Stomach smooth muscle (tissue), 2 donors: Measurements from ENCODE around the gene BET1L.
A peak's percentile ranks its signal among the peaks of the same experiment; 100 is the strongest.

Experiments
- H3K27ac ChIP-seq: one replicate; pipeline ENCODE4 v1.7.0; 2013; ENCODE audit warnings: mild to moderate bottlenecking, low read length, inconsistent platforms
- H3K27me3 ChIP-seq, 2 donors: one replicate each; pipeline ENCODE4 v1.7.0; 2013; ENCODE audit warnings: low read length in 2 of 2; ENCODE audit not compliant: insufficient read depth in 2 of 2, control insufficient read depth in 1 of 2
- H3K36me3 ChIP-seq, 2 donors: one replicate each; pipeline ENCODE4 v1.7.0; 2013; ENCODE audit warnings: low read length in 2 of 2; ENCODE audit not compliant: control insufficient read depth in 2 of 2, insufficient read depth in 2 of 2
- H3K4me1 ChIP-seq: one replicate; pipeline ENCODE4 v1.7.0; 2013; ENCODE audit warnings: low read length; ENCODE audit not compliant: control insufficient read depth, insufficient read depth
- H3K4me3 ChIP-seq, 2 donors: one replicate each; pipeline ENCODE4 v1.7.0; 2013; ENCODE audit warnings: low read length in 2 of 2
- H3K9ac ChIP-seq, 2 donors: one replicate each; pipeline ENCODE4 v1.7.0; 2013; ENCODE audit warnings: low read length in 2 of 2, mild to moderate bottlenecking in 1 of 2
- H3K9me3 ChIP-seq, 2 donors: one replicate each; pipeline ENCODE4 v1.7.0; 2013; ENCODE audit warnings: low read length in 2 of 2; ENCODE audit not compliant: control insufficient read depth in 2 of 2
- donor health status: healthy.
- donor health status: Pancreatic carcinoma.

BET1L gene

DNA sequence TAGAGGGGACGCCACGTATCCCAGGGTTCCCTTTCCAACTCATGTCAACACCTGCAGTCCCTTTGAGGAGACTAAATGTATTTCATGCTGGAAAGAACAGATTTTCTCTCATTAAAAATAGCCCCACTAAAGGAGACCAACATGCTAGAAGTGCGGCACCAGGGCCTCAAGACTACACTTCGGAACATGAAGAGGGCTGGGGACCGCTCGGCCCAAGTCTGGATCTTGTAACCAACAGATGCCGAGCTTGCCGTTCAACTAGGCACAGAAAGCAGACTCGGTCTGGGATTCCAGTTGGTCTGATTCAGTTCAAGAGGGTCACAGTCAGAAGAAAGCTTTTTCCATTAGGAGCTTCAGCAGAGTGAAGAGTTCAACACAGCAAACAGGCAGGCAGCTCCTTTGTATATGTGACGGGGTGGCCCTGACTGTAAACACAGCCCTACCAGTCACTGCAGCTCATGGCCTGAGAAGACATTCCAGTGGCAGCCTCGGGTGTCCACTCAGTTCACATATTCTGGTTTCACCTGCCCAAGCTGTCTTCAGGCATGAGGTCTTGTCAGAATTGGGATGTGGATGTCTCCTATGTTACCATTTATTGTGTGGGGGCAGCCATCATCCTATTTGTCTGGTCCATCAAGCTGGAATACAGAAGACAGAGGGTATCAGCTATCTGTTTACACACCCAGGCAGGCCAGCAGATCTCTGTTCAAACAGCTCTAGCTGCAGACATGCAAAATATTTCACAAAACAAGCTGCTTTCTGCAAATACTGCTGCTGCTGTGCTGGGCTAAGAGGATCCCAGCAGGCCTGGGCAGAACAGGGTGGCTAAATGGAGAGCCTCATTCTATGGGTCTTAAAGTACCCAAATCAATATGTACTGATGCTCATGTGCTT is 9.1 kb upstream of the BET1L start:
- H3K4me1 ChIP-seq = no peaks in the 10 kb centered on the region
- no peaks in the 10 kb centered on the region for H3K9me3 ChIP-seq
- H3K27ac ChIP-seq = no peak overlapping the region
- H3K9ac ChIP-seq = no peak overlapping the region
- H3K4me3 ChIP-seq = no peak overlapping the region
- H3K27me3 ChIP-seq = no peaks in the 10 kb centered on the region
- peaks cover 41 to 58% of the 10 kb centered on the region in 2 donors for H3K36me3 ChIP-seq

DNA sequence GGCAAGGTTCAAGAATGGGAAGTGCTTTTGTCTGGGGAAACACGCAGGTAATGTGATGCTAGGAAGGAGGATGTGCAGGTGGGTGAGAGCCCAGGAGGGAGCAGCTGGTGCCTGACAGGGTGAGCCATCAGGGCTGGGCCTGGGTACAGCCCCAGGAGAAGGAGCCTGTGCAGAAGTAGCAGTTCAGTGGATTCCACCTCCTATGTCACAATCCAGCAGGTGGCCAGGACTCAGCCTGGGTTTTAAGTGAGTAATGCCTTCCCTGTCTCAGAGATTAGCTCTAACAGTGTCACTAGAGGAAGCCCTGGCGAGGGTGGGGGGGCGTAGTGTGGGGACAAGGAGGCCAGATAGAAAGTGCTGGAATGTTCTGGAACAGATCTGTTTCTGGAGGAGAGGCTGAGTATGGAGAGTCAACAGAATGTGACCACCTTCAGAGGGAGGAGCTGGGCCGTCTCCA is 8.4 kb upstream of the BET1L start:
- Histone ChIP-seq H3K9me3 (no peaks in the 10 kb centered on the region), H3K9ac (no peak overlapping the region)

DNA sequence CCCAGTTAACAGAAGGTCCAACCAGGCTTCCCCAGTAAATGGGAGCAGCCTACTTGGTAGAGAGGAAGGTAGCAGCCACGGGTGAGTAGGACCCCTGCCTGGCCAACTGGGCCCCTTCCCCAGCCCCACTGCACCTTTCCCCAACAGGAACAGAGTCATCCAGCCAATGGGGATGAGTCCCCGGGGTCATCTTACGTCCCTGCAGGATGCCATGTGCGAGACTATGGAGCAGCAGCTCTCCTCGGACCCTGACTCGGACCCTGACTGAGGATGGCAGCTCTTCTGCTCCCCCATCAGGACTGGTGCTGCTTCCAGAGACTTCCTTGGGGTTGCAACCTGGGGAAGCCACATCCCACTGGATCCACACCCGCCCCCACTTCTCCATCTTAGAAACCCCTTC is 6.9 kb upstream of the BET1L start:
- no peaks in the 10 kb centered on the region for H3K27me3 ChIP-seq
- no peak overlapping the region for H3K4me3 ChIP-seq
- H3K36me3 ChIP-seq = peaks cover 48 to 76% of the 10 kb centered on the region in 2 donors
- H3K27ac ChIP-seq = no peak overlapping the region
- H3K9ac ChIP-seq = no peak overlapping the region
- H3K9me3 ChIP-seq = no peaks in the 10 kb centered on the region
- peaks cover 22% of the 10 kb centered on the region for H3K4me1 ChIP-seq

More for the DNA sequence above, 8.4 kb upstream of the BET1L start:
- Histone ChIP-seq H3K36me3 (peaks cover 48 to 65% of the 10 kb centered on the region in 2 donors), H3K27ac (no peak overlapping the region), H3K4me3 (no peak overlapping the region), H3K27me3 (no peaks in the 10 kb centered on the region), H3K4me1 (peaks cover 7% of the 10 kb centered on the region)

DNA sequence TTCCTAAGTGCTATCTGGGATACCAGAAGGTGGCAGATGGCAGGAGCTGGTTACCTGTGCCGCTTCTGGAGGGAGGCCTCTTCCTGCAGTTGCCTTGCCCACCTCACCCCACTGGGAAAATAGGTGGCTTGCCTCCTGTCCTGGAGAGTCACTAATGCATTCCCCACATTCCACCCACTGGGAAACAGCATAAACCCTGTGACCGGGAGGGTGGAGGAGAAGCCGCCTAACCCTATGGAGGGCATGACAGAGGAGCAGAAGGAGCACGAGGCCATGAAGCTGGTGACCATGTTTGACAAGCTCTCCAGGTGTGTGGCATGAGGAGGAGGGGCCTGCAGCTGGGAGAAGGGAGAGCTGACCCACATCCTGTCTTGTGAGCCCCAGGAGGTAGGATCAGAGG is 5.9 kb upstream of the BET1L start:
- Histone ChIP-seq H3K9me3 (no peaks in the 10 kb centered on the region), H3K9ac (no peak overlapping the region), H3K4me3 (no peak overlapping the region), H3K27me3 (no peaks in the 10 kb centered on the region), H3K36me3 (peaks cover 48 to 70% of the 10 kb centered on the region in 2 donors), H3K4me1 (peaks cover 26% of the 10 kb centered on the region), H3K27ac (no peak overlapping the region)

DNA sequence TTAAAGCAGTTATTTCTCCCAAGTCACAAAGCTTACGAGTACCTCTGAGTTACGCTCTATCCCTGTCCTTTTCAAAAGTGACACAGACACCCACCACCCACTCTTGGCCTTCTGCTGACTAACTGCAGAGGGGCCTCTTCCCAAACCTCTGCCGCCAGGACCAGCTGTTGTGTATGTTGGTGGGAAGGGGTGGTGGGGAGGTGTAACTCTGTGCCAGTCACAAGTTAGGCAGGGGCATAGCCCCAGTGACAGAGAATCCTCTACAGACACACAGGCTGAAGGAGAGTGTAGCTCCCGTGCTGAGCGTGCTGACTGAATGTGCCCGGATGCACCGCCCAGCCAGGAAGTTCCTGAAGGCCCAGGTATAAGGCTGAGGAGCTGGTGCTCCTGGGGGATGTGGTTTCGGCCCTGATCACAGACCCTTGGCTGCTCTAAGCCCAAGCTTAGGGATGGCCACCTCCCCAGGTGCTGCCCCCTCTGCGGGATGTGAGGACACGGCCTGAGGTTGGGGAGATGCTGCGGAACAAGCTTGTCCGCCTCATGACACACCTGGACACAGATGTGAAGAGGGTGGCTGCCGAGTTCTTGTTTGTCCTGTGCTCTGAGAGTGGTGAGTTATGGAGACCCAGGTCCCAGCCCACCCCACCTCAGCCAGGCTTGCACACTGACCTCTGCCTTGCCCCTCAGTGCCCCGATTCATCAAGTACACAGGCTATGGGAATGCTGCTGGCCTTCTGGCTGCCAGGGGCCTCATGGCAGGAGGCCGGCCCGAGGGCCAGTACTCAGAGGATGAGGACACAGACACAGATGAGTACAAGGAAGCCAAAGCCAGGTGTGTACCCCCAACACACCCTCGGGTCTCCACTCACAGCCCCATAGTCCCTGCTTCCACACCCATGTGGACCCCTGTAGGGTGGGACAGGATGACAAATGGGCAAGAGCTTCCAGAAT is 5.2 kb upstream of the BET1L start:
- Histone ChIP-seq H3K27me3 (no peaks in the 10 kb centered on the region), H3K27ac (no peak overlapping the region), H3K4me3 (no peak overlapping the region), H3K9ac (no peak overlapping the region), H3K4me1 (peaks cover 29% of the 10 kb centered on the region), H3K36me3 (peaks cover 48 to 67% of the 10 kb centered on the region in 2 donors), H3K9me3 (no peaks in the 10 kb centered on the region)

DNA sequence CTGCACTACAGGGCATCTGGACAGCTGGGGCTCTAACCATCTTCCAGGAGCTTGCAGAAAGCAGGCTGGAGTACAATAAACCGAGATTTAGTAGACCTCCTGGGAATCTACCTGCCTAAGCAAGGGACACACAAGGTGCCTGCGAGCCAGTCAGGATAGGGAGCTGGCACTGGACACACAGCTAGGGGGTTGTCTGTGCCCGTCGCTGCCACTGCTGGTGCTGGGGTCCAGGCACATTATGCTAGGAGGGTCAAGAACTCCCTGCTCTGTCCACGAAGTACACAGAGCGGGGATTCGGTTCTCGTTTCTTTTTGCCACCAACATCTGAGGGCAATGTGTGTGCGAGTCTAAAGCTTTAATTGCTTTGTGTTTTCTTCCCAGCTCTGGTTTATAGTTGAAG is 4.5 kb upstream of the BET1L start:
- peak overlapping the region in 1 of 2 donors; percentile 36 for H3K9ac ChIP-seq
- no peak overlapping the region for H3K27ac ChIP-seq
- H3K4me3 ChIP-seq = no peak overlapping the region
- peaks cover 30% of the 10 kb centered on the region for H3K4me1 ChIP-seq
- peaks cover 48 to 65% of the 10 kb centered on the region in 2 donors for H3K36me3 ChIP-seq
- H3K27me3 ChIP-seq = no peaks in the 10 kb centered on the region
- no peaks in the 10 kb centered on the region for H3K9me3 ChIP-seq

DNA sequence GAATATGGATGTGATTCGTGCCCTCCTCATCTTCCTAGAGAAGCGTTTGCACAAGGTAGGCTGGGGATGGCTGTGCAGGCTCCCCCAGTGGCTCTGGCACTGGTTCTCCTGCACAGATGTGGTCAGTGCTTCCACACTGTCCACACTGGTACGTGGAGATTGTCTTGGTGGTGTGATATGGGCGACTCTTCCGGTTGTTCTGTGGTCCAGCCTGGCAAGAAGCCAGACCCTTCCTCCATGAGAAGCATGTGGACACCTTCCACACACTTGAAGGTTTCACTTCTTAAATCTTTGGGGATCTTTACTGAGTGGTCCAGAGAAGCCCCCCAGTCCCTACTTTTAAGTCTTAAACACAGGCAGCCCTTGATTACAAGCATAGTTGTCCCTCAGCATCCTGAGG is 4.1 kb upstream of the BET1L start:
- no peak overlapping the region for H3K4me3 ChIP-seq
- peaks cover 35% of the 10 kb centered on the region for H3K4me1 ChIP-seq
- peaks cover 44 to 62% of the 10 kb centered on the region in 2 donors for H3K36me3 ChIP-seq
- H3K27ac ChIP-seq = no peak overlapping the region
- peak overlapping the region in 1 of 2 donors; percentile 36 for H3K9ac ChIP-seq
- H3K9me3 ChIP-seq = no peaks in the 10 kb centered on the region
- H3K27me3 ChIP-seq = no peaks in the 10 kb centered on the region

DNA sequence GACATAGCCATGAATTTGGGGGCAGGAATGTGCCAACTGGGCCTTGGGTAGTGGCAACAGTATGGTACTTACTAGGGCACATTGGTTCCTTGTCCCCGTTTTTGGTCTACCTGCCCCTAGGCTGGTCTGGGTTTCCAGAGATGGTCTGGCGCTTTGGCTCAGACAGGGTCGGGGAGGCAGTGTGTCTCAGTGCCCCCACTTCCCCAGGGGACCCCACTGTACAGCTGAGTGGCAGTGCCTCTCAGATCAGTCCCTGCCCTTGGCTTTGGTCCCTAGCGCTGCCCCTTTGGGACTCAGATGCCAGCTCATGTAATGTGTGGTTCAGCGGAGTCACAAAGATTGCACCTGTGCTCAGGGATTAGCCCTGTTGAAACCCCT is 3.6 kb upstream of the BET1L start:
- Histone ChIP-seq H3K4me1 (peaks cover 40% of the 10 kb centered on the region), H3K36me3 (peaks cover 39 to 57% of the 10 kb centered on the region in 2 donors), H3K4me3 (peak overlapping the region in 1 of 2 donors; percentile 8), H3K27me3 (no peaks in the 10 kb centered on the region), H3K27ac (no peak overlapping the region), H3K9me3 (no peaks in the 10 kb centered on the region), H3K9ac (no peak overlapping the region)

DNA sequence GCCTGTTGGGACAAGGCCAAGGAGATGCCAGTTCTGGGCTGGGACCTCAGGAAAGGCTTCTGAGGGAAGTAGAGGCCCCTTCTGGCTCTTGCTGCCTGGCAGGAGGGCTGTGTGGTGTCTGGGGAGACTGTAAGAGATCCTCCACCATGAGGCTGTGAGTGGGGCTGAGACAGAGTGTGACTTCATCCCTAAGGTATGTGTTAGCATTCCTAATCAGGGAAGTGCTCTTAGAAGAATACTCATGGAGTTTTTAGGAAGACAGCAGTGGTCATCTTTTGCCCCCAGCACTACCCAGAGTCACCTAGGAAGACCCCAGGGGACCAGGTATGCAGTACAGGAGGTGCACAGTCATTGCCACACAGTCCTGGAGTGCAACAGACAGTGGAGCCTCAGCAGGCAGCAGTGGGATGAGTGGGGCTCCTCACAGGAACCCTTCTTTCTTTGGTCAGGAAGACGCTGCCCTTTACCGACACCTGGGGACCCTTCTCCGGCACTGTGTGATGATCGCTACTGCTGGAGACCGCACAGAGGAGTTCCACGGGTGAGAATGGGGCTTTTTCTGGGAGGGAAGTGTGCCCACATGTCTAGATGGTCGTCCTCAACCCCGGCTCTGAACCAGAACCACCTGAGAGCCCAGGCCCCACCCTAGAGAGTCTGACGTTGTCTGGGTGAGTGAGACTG is 3.1 kb upstream of the BET1L start:
- Histone ChIP-seq H3K27me3 (no peaks in the 10 kb centered on the region), H3K27ac (no peak overlapping the region), H3K4me1 (peaks cover 45% of the 10 kb centered on the region), H3K9ac (peak overlapping the region; percentile 80 to 95), H3K36me3 (peaks cover 40 to 56% of the 10 kb centered on the region in 2 donors), H3K9me3 (no peaks in the 10 kb centered on the region), H3K4me3 (peak overlapping the region in 1 of 2 donors; percentile 96)
